Activated naive CD8-positive, alpha-beta T cell (primary cell): ENCODE data around the gene MYBPH.

Experiments used
- H3K27ac Mint-ChIP-seq: one replicate; pipeline ENCODE4 v1.8.0; 2021; ENCODE audit warnings: mixed read lengths
- H3K27me3 Mint-ChIP-seq: one replicate; pipeline ENCODE4 v1.8.0; 2021; ENCODE audit warnings: mixed read lengths
- H3K36me3 Mint-ChIP-seq: one replicate; pipeline ENCODE4 v1.8.0; 2021; ENCODE audit warnings: mixed read lengths
- H3K4me1 Mint-ChIP-seq: one replicate; pipeline ENCODE4 v1.8.0; 2021; ENCODE audit warnings: low read depth, mixed read lengths
- H3K4me3 Mint-ChIP-seq: one replicate; pipeline ENCODE4 v1.8.0; 2021; ENCODE audit warnings: mild to moderate bottlenecking, mixed read lengths
- H3K9me3 Mint-ChIP-seq: one replicate; pipeline ENCODE4 v1.8.0; 2021; ENCODE audit warnings: low read depth, mixed read lengths

Gene MYBPH

GRCh38 chr1:203187689-203188264, 12.2 kb upstream of the MYBPH start:
- H3K36me3 Mint-ChIP-seq = no peaks in the 10 kb centered on the region

GRCh38 chr1:203187304-203187685, 11.7 kb upstream of the MYBPH start:
- Mint-ChIP-seq H3K4me3 (no peak overlapping the region), H3K36me3 (no peaks in the 10 kb centered on the region), H3K9me3 (no peaks in the 10 kb centered on the region), H3K4me1 (peaks cover 3% of the 10 kb centered on the region), H3K27me3 (no peaks in the 10 kb centered on the region), H3K27ac (no peak overlapping the region)

More at GRCh38 chr1:203187689-203188264, 12.2 kb upstream of the MYBPH start:
- H3K4me3 Mint-ChIP-seq = no peak overlapping the region
- no peak overlapping the region for H3K27ac Mint-ChIP-seq
- H3K9me3 Mint-ChIP-seq = no peaks in the 10 kb centered on the region
- no peaks in the 10 kb centered on the region for H3K27me3 Mint-ChIP-seq
- H3K4me1 Mint-ChIP-seq = peaks cover 3% of the 10 kb centered on the region

- Mint-ChIP-seq H3K9me3 (no peaks in the 10 kb centered on the region), H3K27ac (no peak within 1 kb of the TSS), H3K4me3 (no peak within 1 kb of the TSS), H3K36me3 (no peaks in the 10 kb centered on the region), H3K27me3 (no peaks in the 10 kb centered on the region), H3K4me1 (peaks cover 3% of the 10 kb centered on the region)
Observed at GRCh38 chr1:203186446-203187303, 11.0 kb upstream of the MYBPH start, which contains the start of gene CHI3L1. TSS of gene CHI3L1 (minus strand) at chr1:203186704. CDS start at chr1:203186623, 81 bp downstream.

GRCh38 chr1:203186091-203186445, 10.4 kb upstream of the MYBPH start:
- no peak overlapping the region for H3K27ac Mint-ChIP-seq
- no peak overlapping the region for H3K4me3 Mint-ChIP-seq
- H3K36me3 Mint-ChIP-seq = no peaks in the 10 kb centered on the region
- H3K4me1 Mint-ChIP-seq = peaks cover 3% of the 10 kb centered on the region
- H3K27me3 Mint-ChIP-seq = no peaks in the 10 kb centered on the region
- no peaks in the 10 kb centered on the region for H3K9me3 Mint-ChIP-seq

- H3K27ac Mint-ChIP-seq = no peak overlapping the region
- no peaks in the 10 kb centered on the region for H3K27me3 Mint-ChIP-seq
- no peaks in the 10 kb centered on the region for H3K9me3 Mint-ChIP-seq
Observed at GRCh38 chr1:203185585-203185984, 10.0 kb upstream of the MYBPH start.

GRCh38 chr1:203185061-203185461, 9.4 kb upstream of the MYBPH start:
- no peaks in the 10 kb centered on the region for H3K9me3 Mint-ChIP-seq
- no peak overlapping the region for H3K27ac Mint-ChIP-seq
- no peaks in the 10 kb centered on the region for H3K27me3 Mint-ChIP-seq
- no peaks in the 10 kb centered on the region for H3K36me3 Mint-ChIP-seq
- H3K4me1 Mint-ChIP-seq = peaks cover 3% of the 10 kb centered on the region
- no peak overlapping the region for H3K4me3 Mint-ChIP-seq

More at GRCh38 chr1:203185585-203185984, 10.0 kb upstream of the MYBPH start:
- no peaks in the 10 kb centered on the region for H3K36me3 Mint-ChIP-seq
- H3K4me3 Mint-ChIP-seq = no peak overlapping the region
- peaks cover 3% of the 10 kb centered on the region for H3K4me1 Mint-ChIP-seq

GRCh38 chr1:203184467-203184866, 8.8 kb upstream of the MYBPH start:
- Mint-ChIP-seq H3K36me3 (no peaks in the 10 kb centered on the region), H3K9me3 (no peaks in the 10 kb centered on the region), H3K4me1 (peaks cover 3% of the 10 kb centered on the region), H3K27ac (no peak overlapping the region), H3K27me3 (no peaks in the 10 kb centered on the region), H3K4me3 (no peak overlapping the region)

GRCh38 chr1:203183828-203184227, 8.2 kb upstream of the MYBPH start:
- H3K36me3 Mint-ChIP-seq = no peaks in the 10 kb centered on the region
- no peak overlapping the region for H3K27ac Mint-ChIP-seq
- H3K27me3 Mint-ChIP-seq = no peaks in the 10 kb centered on the region
- no peaks in the 10 kb centered on the region for H3K9me3 Mint-ChIP-seq
- H3K4me3 Mint-ChIP-seq = no peak overlapping the region
- H3K4me1 Mint-ChIP-seq = peaks cover 3% of the 10 kb centered on the region

GRCh38 chr1:203182387-203182953, 6.8 kb upstream of the MYBPH start:
- Mint-ChIP-seq H3K27ac (no peak overlapping the region), H3K4me3 (no peak overlapping the region), H3K27me3 (no peaks in the 10 kb centered on the region), H3K4me1 (peaks cover 3% of the 10 kb centered on the region), H3K9me3 (no peaks in the 10 kb centered on the region), H3K36me3 (no peaks in the 10 kb centered on the region)

- Mint-ChIP-seq H3K9me3 (no peaks in the 10 kb centered on the region), H3K27me3 (no peaks in the 10 kb centered on the region), H3K4me1 (peaks cover 3% of the 10 kb centered on the region), H3K27ac (no peak overlapping the region), H3K4me3 (no peak overlapping the region), H3K36me3 (no peaks in the 10 kb centered on the region)
Observed at GRCh38 chr1:203181586-203182386, 6.2 kb upstream of the MYBPH start.

GRCh38 chr1:203180611-203181330, 5.1 kb upstream of the MYBPH start:
- no peaks in the 10 kb centered on the region for H3K27me3 Mint-ChIP-seq
- no peak overlapping the region for H3K27ac Mint-ChIP-seq
- H3K36me3 Mint-ChIP-seq = no peaks in the 10 kb centered on the region

GRCh38 chr1:203179667-203180005, 4.0 kb upstream of the MYBPH start:
- no peaks in the 10 kb centered on the region for H3K27me3 Mint-ChIP-seq
- H3K36me3 Mint-ChIP-seq = no peaks in the 10 kb centered on the region
- no peaks in the 10 kb centered on the region for H3K9me3 Mint-ChIP-seq
- no peak overlapping the region for H3K4me3 Mint-ChIP-seq
- no peaks in the 10 kb centered on the region for H3K4me1 Mint-ChIP-seq
- H3K27ac Mint-ChIP-seq = no peak overlapping the region

More at GRCh38 chr1:203180611-203181330, 5.1 kb upstream of the MYBPH start:
- H3K4me3 Mint-ChIP-seq = no peak overlapping the region
- no peaks in the 10 kb centered on the region for H3K9me3 Mint-ChIP-seq
- no peaks in the 10 kb centered on the region for H3K4me1 Mint-ChIP-seq

- H3K36me3 Mint-ChIP-seq = no peaks in the 10 kb centered on the region
- H3K4me1 Mint-ChIP-seq = no peaks in the 10 kb centered on the region
- H3K27ac Mint-ChIP-seq = no peak overlapping the region
- H3K9me3 Mint-ChIP-seq = no peaks in the 10 kb centered on the region
- H3K27me3 Mint-ChIP-seq = no peaks in the 10 kb centered on the region
- H3K4me3 Mint-ChIP-seq = no peak overlapping the region
Observed at GRCh38 chr1:203178821-203179666, 3.4 kb upstream of the MYBPH start.

- no peaks in the 10 kb centered on the region for H3K27me3 Mint-ChIP-seq
- no peak overlapping the region for H3K4me3 Mint-ChIP-seq
- H3K9me3 Mint-ChIP-seq = no peaks in the 10 kb centered on the region
- H3K27ac Mint-ChIP-seq = no peak overlapping the region
- no peaks in the 10 kb centered on the region for H3K36me3 Mint-ChIP-seq
- no peaks in the 10 kb centered on the region for H3K4me1 Mint-ChIP-seq
Observed at GRCh38 chr1:203178083-203178482, 2.5 kb upstream of the MYBPH start.
